ENCODE results near the gene CATSPERE.

DNA sequence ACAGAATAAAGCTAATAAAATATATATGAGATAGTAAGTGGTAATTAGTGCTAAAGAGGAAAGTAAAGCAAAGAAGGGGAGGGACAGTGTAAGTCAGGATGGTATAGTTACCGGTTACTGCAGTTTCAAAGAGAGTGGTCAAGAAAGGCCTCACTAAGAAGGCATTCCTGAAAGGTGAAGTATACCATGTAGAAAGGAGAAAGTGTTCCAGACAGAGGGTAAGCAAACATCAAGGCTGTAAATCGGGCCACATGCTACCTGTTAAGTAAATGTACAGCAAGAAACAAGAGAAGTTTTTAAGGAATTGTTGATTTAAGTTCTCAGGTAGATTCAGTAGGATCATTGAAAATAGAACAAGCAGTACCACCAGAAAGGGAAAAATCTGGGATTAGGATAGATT, 201.5 kb downstream of the CATSPERE start:
- TF ChIP-seq, protein P1, sequence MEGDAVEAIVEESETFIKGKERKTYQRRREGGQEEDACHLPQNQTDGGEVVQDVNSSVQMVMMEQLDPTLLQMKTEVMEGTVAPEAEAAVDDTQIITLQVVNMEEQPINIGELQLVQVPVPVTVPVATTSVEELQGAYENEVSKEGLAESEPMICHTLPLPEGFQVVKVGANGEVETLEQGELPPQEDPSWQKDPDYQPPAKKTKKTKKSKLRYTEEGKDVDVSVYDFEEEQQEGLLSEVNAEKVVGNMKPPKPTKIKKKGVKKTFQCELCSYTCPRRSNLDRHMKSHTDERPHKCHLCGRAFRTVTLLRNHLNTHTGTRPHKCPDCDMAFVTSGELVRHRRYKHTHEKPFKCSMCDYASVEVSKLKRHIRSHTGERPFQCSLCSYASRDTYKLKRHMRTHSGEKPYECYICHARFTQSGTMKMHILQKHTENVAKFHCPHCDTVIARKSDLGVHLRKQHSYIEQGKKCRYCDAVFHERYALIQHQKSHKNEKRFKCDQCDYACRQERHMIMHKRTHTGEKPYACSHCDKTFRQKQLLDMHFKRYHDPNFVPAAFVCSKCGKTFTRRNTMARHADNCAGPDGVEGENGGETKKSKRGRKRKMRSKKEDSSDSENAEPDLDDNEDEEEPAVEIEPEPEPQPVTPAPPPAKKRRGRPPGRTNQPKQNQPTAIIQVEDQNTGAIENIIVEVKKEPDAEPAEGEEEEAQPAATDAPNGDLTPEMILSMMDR (IDR thresholded peaks at IDR 0.05): no peak
- TF ChIP-seq EZH2 (IDR thresholded peaks at IDR 0.05): no peak

Measured in neural progenitor cell (in vitro differentiated cells).